HG02938 (cell line): ENCODE results near the gene ZNF160.

Source experiments
- ATAC-seq: cut with Tn5 transposase; IDR thresholded peaks from one replicate; pipeline ENCODE4 v1.9.1; 2021; ENCODE audit warnings: mild to moderate bottlenecking, moderate library complexity; ENCODE audit not compliant: unreplicated experiment

Gene ZNF160

GRCh38 chr19:53094754-53095575, 8.3 kb downstream of the ZNF160 start:
- no peak for ATAC-seq

- no peak for ATAC-seq
Observed at GRCh38 chr19:53092723-53093122, 10.5 kb downstream of the ZNF160 start.

DNA sequence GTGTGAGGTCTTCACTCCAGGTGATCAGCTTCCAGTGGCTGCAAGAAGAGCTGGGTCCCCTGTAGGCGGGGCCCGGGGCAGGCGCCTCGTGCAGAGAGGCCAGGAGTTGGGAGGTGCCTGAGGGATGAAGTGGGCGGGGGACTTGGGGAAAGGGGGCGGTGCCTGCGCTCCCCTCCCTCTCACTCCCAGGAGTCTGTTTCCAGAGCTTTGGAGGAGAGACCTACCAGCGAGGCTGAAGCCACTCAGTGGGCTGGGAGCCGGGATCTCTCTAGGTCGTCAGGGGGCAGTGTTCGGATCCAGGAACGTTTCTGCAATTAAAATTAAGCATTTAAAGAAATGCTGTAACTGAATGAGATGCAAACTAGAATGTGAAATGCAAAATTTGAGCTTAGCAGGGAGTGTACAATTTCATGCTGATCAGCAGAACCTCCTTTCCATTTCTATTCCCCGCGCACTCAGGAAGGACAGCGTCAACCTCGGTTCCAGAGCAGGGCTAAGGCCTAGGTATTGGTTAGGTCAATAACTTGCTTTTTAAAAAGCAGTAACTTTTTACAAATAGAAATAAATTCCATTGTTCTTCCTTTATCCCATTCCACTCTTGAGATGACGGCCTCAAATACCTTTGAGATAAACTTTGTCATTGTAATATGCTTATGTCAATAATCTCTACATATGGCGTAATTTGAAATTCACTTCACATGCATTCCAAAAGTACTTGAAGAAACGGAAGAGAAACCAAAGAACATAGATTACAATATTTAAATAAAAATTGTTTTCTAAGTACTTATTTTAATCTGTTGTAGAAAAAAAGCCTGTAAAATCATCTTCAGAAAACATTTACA, 11.6 kb downstream of the ZNF160 start:
- ATAC-seq, result no peak

- ATAC-seq, result no peak
Observed at GRCh38 chr19:53088091-53088490, 15.1 kb downstream of the ZNF160 start.

DNA sequence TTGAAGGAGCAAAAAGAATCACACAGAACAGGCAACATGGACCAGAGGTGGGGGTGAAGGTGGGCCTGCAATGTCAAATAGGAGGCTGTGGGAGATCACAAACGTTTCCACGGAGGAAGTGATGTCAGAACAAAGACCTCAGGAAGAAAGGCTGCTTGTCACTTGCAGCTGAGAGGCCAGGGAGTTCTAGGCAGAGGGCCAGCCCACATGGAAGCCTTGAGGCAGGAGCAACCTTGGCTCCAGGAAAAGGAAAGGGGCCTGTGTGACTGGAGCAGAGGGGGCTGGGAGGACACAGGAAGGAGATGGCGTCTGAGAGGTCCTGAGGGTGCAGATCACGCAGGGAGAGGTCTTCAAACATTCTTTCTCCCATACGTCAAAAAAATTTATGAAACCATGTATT, 16.3 kb downstream of the ZNF160 start:
- ATAC-seq, result no peak

DNA sequence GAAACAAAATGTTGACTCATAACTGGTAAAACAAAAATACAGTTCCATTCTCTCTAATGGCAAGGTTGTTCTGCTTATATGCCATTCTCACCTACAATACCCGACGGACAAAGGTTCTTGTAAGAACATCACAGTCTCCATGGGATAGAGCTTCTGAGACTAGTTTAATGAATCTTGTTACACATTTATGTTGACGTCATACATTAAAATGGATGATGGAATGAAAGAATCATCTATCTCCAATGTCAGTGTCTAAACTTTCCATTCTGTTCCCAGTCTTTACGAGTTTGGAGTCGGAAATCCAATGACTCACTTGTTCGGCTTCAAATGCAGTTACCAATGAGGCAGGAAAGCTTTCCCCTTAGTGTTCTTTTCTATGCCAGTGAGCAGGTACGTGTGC, 17.7 kb downstream of the ZNF160 start:
- ATAC-seq, result no peak

- ATAC-seq, result no peak
Observed at GRCh38 chr19:53082929-53083328, 20.3 kb downstream of the ZNF160 start.

GRCh38 chr19:53079313-53079924, 23.8 kb downstream of the ZNF160 start:
- ATAC-seq, result no peak

DNA sequence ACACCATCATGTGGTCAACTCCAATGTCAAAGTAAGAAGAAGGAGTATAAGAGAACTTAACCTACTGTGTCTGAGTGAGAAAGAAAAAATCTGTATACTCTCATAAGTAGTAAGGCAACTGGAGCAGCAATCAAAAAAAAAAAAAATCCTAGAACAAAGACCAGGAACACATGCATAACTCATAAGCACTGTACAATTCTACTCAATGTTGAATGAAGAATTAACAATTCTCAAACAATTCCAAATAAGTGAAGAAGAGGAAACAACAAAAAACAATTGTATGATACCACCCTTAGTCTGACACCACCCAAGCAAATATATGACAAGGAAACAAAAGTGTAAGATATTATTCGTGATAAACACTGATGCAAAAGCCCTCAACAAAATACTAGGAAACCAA, 24.6 kb downstream of the ZNF160 start:
- ATAC-seq, result no peak

DNA sequence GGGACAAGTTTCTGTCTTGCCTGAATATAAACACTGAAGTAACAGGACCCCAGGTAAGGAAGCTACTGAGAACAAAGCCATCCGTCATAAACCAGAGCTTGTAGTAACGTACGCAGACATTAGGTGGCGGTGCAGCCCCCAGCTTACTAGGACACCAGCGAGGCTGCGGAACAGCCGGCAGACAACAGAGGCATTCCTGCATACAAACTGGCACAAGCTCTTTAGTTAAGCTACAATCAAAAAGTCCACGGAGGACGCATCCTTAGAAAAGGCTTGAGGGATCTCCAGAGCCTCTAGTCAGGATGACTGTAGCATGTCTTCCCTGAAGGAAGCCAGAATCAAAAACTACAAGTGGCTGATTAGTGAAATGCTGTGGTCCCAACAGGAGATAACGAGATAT, 26.2 kb downstream of the ZNF160 start:
- no peak for ATAC-seq

- ATAC-seq, result no peak
Observed at GRCh38 chr19:53068834-53069233, 34.4 kb downstream of the ZNF160 start.

DNA sequence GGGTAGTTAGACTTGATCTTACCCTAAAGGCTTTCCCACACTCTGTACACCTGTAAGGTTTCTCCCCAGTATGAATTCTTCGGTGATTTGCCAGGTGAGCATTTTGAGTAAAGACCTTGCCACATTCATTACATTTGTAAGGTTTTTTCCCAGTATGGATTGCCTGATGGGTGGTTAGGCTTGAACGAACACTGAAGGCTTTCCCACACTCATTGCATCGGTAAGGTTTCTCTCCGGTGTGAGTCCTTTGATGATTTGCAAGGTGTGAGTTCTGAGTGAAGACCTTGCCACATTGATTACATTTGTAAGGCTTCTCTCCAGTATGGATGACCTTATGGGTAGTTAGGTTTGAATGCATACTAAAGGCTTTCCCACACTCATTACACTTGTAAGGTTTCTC, 35.0 kb downstream of the ZNF160 start:
- no peak for ATAC-seq

DNA sequence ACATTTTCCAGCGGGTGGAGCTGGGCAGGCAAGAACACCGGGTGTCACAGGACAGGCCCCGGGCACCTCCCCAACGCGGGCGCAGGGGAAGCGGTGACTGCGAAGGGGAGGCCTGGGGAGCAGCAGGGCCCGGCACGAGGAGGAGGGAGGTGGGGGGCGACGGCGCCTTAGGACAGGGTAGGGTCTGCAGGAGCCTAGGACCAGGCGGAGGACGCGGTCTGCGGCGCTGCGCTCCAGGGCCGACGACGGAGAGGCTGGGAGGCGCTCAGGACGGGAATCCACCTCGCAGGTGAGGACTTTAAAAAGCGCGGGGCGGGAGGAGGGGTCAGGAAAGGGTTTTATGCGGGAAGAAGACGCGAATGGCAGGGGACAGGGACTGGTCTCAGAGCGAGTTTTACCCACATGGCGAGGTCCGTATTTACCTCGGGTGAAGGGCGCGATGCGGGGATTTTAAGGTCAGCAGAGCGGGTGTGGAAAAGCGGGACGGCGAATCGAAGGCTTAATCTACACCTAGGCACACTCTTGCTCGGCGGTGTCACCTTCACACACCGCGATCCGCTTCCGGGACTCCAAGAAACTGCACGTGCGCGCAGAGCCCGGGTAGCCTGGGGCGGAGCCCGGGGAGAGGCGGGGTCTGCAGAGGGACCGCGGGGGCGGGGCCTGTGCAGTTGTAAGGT, 45.2 kb downstream of the ZNF160 start:
- ATAC-seq, result no peak

DNA sequence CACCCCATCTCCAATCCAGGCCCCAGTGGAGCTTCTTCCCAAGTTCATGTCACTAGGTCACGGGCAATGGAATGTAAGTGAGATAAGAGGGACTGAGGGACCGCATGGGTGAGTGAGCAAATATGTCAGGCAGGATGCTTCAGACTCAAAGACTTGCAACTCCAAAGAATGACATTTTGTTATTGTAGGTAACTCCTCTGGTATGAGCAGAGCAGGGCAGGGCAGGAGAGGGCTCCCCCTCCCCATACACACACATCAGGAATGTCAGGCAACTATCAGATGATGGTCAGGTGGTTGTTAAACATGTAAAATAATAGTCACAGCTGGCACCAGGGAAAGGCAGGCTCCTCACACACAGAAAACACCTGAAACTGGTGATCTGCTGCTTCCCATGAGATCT, 48.1 kb downstream of the ZNF160 start:
- ATAC-seq, result no peak

- ATAC-seq, result no peak
Observed at GRCh38 chr19:53047379-53047778, 55.8 kb downstream of the ZNF160 start.

DNA sequence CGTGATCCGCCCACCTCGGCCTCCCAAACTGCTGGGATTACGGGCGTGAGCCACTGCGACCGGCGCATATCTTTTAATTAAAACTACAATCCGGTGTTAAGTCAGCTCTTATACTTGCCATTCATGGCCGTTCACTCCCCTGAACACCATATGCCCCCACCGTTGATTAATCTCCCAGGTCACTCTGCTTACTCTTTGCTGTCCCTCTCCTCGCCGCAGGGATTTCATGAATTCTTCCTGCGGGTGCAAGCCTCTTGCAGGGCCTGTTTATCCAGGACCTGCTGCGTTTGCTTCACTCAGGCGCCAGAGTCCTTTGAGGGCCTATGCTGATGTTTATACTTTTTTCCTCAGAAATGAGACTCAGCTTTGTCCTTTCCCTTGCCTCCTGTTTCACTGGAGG, 57.7 kb downstream of the ZNF160 start:
- no peak for ATAC-seq

DNA sequence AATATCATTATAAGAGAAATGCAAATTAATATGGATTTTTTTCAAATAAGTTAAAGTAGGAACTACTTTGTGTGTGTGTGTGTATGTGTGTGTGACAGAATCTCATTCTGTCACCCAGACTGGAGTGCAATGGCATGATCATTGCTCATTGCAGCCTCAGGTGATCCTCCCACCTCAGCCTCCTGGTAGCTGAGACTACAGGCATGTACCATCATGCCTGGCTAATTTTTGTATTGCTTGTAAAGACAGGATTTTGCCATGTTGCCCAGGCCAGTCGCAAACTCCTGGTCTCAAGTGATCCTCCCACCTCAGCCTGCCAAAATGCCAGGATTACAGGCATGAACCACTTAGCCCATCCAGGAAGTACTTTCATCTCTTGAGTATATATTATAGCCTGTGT, 61.9 kb downstream of the ZNF160 start:
- ATAC-seq, result no peak

GRCh38 chr19:53037101-53038097, 65.8 kb downstream of the ZNF160 start:
- ATAC-seq, result no peak

GRCh38 chr19:53034948-53035675, 68.1 kb downstream of the ZNF160 start:
- no peak for ATAC-seq
